Effector CD4-positive, alpha-beta T cell (primary cell): Measurements from ENCODE around the gene KCNH1.

Source experiments
- DNase-seq: peaks from one replicate; pipeline ENCODE4 v3.0.0-alpha.2; 2020

Gene KCNH1

DNA sequence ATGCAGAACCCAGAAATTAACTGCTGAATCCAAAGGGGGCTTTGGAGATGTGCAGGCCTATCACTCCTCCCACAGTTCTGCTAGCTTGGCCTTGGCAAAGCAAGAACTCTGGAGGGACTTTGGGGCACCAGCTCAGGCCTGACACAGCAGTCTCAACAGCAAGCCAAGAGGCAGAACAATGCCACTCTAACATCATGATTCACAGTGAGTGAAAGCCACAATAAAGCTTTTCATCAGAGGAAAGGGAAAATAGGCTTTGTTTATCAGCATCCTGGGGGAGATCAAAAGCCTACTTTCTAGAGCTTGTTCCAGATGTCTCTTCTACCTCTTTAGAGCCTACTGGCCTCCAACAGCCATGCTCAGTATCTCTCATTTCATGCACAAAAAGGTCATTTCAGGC, 283.4 kb downstream of the KCNH1 start:
- no peak for DNase-seq

DNA sequence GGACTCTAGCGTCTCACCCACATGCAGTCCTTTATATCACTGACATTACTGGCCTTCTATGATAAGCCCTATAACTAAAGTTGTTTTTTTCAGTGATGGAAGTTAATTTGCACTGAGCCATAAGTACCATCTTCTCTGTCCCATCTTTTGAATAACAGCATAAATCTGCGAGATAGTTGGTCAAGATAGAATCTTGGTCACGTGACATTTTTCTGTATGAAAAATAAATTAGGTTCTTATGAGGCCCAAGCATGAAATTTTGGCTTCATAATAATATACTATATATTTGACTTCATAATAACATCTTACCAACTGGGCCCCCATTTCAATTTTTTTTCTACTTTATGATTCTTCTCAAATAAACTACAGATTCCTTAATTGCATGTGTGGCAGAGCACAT, 285.5 kb downstream of the KCNH1 start:
- no peak for DNase-seq

DNA sequence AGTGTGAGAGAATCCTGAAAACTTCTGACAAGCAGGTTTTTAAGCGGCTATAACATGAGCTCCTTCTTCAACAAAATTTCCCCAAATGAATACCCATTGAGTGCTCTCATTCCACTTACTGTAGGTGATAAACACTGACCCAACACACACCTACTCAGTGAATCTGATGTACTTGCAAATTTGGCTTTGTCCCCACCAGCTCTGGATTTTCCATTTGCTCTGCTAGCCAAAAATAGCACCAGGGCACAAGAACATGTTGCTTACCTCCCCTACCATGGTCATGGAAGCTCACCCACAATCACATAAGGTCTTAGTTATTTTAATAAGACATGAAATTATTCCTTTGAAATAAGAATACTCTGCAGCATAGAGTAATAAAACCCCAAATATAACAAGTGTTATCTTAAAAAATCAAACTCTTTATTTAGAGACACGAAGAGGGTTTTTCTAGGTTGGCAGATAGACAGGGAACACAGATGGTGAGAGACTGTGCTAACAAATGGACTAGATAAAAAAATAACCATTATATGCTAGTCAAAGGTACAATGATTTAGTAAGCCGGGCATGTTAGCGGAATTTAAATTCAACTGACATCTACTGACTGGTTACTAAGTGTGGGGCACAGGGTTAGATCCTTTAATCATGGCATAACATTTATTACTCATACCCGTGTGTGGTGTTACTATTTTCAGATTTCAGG, 291.9 kb downstream of the KCNH1 start:
- DNase-seq, result no peak

DNA sequence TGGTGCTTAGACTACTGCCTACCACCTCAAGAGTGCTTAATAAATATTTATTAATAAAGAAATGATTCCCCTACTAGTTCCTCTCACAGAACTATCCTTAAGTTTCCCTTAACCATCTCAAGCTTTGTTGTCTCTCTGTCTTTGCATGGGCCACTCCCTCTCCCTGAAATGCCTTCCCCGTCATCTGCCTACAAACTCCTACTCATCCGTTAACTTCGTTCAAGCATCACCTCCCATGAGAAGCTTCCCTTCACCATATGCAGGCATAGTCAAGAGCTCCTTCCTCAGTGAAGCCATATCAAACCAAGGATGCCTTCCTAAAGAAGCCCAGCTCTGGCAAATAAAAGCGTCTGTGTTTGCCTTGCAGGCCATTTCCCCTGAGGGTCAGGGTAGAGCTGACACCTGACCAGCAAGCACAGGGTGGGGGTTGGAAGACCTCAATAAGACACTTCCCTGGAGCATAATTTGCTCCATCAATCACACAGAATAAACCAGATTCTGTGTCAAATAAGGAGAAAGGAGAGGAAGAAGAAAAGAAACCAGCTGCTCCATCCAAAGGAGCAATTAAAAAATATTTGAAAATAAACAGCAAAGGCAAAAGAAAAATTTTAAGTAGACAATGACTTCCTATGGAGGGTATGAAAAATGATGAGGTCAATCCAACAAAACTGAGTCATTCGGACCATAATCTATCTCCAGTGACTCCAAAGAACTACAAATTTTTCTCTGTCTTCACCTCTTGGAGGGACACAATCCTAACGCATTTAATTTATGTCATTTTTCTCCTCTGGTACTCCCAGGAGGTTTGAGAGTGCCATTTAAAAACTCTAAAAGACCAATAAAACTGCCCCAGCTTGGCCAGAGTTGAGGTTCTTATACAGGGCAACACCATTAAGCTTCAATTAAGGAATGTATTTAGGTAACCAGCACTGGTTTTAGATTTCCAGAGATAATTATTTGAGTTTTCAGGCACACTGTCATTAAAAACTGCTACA, 303.6 kb downstream of the KCNH1 start:
- DNase-seq, result no peak

DNA sequence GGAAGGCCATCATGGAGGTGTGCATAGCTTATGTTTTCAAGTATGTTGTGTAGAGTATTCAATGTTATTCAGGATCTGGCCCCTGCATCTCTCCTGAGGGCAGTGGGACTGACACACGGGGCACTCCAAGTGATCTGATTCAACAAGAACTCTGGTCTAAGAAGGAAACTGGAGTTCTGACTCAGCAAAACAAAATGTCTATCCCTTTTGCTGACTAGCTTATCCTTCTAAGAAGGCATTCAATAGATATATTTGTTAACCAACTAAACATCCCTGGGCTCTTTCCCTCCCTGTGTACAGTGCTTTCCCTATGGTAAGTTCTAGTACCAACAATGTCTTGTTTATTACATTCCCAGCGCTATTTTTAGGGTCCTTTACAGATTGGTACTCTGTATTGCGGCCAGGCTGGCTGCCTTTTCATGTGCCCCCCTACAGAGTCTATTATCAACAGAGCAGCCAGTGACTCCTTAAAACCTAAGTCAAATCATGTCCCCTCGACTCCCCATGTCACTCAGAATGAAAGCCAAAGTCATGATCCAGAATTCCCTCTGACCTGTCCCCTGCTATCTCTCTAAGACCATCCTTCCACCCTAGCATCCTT, 304.9 kb downstream of the KCNH1 start:
- no peak for DNase-seq

DNA sequence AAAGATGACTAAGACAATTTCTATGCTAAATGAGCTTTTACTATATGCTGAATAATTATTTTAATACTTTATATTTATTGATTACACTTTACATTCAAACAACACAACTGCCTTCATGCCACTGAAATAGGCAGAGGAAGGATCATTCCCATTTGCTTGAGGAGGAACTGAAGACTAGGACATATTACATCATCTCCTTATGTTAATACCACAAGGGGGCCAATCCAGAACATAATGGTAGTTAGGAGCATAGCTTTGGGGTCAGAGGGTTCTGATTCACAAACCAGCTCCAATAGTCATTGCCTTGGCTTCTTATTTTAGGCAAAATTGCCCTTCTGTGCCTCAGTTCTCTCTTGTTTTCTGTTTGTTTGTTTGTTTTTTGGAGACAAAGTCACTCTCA, 306.5 kb downstream of the KCNH1 start:
- DNase-seq, result no peak

DNA sequence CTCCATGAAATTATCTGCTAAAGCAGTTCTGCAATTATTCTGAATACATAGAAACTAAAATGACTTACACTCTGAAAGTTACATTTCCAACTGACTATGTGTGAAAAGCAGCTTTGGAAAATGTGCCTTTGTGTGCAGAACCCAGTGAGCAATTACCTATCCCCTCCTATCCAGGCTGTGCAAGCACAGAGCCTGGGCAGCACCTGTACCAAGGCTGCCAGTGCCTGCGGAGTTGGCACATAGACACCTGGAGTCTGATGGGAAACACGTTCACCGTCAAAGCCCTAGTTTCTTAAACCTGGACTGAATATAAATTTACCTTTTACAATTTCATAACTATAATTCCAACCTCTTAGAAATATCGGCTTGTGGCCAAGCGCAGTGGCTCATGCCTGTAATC, 307.3 kb downstream of the KCNH1 start:
- DNase-seq, result no peak

DNA sequence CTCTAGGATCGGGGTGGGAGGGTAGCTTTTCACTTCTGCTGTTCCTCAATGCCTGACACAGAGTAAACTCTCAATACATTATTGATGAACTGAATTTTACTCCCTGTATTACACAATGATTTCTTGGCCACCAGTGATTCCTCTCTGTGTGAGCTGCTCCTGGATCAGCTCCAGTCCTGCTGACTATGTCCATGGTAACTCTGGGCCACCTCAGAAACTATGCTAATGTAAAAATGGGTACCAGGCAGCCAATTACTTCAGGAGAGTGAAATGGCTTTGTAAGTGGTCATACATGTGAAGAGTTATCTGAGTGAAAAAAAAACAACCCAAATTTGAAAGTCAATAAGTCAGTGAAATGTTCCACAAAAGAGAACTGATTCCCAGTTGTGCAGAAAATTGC, 311.0 kb downstream of the KCNH1 start:
- DNase-seq, result no peak

DNA sequence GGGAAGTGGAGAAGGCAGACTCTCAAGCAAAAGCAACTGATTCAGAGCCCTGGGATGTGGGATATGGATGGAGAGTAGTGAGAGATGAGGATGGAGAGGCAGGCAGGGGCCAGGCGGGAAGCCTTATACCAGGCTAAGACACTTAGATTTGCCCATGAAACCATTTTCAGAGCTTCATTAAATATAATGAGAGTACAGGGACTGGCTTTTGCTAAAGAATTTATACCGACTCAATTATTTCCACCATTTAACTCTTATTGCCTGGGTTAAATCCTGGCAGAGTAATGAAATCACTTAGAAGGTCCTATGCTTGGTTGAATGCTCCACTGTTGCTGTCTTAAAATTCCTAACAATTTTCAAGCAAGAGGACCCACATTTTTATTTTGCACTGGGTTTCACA, 311.7 kb downstream of the KCNH1 start:
- DNase-seq, result no peak

DNA sequence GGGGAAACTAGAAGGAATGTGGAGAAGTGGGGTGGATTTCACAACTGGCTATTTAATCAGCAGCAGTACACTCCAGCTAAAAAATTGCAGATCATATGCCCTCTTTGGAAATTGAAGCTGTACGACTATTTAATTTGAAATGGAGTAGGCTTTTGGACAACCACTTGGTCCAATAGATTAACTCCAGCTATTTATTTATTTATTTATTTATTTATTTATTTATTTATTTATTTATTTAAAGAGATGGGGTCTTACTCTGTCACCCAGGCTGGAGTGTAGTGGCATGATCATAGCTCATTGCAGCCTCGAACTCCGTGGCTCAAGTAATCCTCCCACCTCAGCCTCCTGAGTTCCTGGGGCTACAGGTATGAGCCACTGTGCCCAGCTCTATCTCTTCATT, 312.3 kb downstream of the KCNH1 start:
- DNase-seq, result no peak

DNA sequence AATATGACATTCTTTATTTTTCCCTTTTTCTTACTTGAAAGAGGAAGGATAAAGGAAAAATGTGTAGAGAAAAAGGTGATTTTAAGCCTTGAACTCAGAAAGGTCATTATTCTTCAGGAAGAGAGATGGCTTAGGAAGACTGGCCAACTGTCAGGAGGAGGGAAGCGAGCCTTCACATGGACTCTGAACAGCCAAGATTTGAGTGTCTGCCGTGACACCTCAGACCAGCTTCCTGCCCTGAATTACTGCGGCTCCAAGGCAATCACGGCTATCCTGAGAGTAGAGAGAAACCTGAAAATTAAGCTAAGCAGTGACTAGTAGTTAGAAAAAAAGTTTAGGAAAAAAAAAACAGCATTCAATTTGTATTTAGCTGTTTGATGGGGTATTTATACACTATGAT, 314.7 kb downstream of the KCNH1 start:
- DNase-seq, result no peak

DNA sequence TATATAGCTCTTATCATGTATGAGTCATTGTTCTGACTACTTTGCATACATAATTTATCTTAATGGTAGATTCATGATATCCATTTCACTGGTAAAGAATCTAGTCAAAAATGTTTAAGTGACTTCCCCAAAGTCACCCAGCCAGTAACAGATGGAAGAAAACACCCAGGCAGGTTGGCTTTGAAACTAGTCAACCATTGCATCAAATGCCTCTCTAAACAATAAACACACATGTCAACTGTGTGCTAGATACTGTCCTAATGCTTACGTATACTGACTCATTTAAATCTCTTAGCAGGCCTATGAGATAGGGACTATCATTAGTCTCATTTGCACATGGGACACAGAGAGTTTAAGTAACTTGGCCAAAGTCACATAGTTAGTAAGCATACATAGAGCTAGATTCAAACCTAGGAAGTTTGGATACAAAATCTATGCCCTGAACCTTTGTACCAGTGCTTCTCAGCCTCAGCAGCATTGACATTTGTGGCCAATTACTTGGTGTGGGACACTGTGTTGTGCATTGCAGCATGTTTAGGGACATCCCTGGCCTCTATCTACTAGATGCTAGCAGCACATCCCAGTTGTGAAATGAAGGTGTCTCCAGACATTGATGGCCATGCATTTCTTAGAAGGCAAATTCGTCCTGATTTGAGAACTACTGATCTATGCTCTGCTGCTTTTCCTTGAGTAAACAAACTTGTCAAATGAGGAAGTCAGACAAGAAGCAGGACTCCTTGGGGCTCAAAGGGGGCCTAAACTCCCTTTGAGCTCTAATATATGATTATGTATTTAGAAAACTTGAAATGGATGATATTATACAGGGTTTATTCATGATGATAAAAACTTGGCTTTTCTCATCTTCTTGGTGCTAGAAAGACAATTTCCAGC, 316.3 kb downstream of the KCNH1 start:
- no peak for DNase-seq

DNA sequence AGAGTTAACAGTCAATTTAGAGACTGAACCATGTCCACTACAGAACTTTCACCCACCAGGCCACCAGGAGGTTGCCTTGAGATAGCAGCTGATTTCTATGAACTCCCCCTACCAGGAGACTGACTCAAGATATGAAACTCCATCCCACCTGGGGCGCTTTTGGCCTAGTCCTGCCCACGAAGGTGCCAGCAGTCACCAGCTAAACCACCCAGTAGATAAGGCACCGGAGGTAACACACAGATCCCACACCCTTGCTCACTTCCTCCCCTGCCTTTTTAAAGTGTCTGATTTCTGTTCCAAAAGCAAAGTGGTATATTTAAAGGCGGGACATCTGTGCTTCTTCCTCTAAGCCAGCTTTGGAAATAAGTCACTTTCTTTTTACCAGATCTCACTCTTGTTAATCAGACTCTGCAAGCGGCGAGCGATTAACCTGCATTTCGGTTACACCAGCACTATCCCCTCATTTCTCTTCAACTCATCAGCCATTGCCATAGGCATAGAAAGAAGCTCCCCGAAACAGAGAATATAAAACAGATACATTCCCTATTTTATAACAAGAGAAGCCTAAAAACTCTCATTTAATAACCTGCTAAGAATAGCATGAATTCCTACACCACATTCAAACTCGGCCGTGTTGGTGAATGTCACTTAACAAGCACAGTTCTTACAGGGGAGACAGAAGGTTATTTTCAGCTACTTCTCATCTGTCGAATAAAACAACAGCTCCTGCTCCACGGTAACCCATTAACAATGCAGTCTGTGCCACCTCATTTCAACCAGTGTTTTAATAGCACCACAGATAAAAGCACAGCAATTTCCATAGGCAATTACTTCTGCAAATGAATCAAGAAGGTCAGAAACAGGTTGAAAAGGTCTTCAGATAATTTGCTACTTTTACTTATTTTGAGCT, 318.1 kb downstream of the KCNH1 start:
- DNase-seq, result no peak

DNA sequence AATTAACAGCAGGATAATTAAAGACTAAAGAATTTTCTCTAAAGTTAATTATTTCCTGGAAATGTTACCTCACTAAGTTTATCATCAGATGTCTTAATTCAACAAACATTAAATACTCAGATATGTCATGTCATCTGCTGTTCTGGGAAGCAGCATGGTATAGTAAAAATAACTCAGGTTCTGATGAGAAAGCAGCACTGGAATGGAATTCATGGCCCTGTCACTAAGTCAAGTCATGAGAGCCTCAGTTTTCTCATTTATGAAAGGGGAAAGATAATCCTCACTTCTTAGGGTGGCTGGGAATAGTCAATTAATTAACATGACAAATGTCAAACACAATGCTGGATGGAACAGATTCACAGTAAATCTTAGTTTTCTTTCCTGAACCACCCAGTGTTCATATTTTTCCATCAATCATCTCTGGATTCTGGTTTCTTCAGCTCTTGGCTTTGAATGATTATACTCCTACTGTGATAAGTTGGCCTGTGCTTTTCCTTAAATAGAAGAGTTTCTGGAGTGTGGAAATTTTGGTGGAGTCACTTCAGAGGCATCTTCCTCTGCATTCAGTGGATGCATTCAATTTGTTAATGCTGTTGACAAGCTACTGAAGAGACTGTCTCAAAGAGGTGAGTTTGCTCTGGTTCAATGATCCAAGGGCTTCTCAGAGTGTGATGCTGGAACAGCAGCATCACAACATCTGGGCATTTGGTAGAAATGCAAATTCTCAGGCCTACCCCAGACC, 319.4 kb downstream of the KCNH1 start:
- DNase-seq, result no peak

DNA sequence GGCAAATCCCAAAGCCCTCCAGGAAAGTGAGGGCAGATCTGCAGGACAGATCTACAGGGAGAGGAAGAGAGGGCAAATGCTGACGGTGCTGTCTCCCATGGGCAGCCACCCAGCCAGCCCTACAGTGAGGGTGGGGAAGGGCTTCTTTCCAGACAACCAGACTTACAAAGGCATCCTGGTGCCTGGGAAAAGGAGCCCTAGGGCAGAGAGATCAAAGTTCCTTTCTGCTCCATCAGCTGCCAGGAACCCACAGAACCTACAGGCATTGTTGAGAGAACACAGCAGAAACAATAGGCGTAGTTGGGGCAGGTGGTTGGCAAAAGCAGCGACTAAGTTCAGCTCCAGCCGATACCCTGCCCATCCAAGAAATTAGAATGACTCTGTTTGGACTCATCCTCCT, 332.4 kb downstream of the KCNH1 start:
- no peak for DNase-seq

DNA sequence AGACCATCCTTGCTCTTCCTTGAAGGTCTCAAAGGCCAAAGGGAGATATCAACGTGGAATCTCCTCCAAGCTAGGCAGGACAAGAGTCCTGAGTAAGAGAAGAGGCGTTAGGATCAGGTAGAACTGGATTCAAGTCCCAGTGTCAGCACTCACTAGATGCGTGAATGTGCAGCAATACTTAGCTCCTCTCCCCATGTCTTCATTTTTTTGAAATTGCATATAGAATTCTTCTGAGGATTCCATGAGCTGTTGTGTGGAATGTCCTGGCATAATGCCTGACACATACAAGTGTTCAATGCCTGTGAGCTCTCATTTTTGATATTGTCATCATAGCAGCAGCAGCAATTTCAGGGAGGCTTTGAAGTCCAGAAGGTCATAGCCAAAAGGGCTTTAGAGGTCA, 333.2 kb downstream of the KCNH1 start:
- no peak for DNase-seq

DNA sequence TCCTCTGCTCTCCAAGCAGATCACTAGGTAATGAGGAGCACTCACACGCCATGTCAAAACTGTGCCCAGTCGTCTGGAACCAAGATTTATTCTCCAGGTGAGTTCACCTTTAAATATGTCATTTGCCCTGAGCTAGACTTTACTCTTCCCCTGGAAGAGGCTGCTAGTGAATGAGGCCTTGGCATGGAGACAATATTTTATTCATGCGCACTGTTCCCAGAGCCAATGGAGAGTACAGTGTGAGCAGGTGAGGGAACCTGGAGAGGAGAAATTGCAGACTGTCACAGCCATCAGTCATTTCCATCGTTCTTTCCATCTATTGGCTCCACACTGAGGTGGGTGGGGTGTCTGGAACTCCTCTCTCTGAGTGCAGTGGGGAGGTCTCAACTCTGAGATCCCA, 333.6 kb downstream of the KCNH1 start:
- no peak for DNase-seq

DNA sequence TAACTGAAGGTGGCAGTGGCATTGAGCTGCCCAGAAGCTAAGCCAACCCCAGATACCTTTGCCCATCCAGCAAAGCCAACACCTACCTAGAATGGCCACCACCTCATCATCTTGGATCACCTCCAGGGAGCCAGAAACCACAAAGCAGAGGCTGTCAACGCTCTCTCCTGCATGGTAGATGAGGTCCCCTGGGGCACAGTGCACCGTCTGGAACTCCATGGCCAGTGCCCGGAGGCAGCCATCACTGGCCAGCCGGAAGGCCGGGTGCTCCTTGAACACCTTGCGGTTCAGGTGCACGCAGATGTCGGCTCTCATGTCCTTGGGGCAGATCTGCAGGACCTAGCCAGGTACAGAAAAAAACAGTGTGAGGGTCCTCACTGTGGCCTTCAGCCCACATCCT, 336.5 kb downstream of the KCNH1 start:
- no peak for DNase-seq

DNA sequence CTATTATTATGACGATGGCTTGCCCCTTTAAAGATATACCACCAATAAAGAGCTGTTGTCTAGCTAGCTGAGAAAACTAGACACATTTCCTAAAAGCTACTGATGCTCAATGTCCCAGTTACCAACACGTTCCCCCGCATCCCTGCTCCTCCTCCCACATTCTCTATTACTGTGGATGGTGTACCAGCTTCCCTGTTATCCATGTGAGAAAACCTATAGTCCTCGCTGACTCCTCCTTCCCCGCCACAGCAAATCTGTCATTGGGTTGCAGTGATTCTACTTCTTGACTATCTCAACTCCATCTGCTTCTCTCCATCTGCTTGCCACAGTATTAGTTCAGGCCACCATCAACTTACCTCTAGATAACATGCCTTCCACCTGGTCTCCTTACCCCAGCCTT, 337.5 kb downstream of the KCNH1 start:
- no peak for DNase-seq

DNA sequence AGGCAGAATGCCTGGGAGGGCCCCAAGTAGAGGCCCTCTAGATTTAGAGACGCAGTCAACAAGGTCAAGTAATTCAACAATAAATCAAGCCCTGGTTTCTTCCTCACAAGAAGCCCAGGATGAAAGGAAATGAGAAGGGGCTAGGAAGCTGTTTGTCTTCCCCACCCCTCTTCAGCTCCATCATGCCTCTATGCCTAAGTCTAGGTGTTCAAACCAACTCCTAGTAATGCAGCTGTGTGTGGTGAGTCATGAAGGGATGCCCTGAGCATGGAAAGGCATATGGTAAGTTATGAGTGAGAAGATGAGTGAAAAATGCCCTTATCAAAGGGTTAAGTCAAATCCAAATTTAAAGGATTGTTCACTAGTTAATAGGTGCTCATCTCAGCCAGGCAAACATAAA, 339.5 kb downstream of the KCNH1 start:
- DNase-seq, result no peak
